Placental epithelial cell (primary cell): ENCODE data around the gene SH3PXD2B. TPM values are rescaled to one million over a fixed set of nuclear protein-coding genes. Genes with fewer than 3 reads are reported as not detected.

ENCODE experiments used
- total RNA-seq: library from RNA; depleted of rRNA; stranded (reverse); fragments of >200 nt; gene quantifications from 2 replicates; pipeline ENCODE4 v1.2.3, GENCODE V29; 2012

Gene SH3PXD2B
- total RNA-seq, result 23.2 and 33.2 TPM in 2 replicates

DNA sequence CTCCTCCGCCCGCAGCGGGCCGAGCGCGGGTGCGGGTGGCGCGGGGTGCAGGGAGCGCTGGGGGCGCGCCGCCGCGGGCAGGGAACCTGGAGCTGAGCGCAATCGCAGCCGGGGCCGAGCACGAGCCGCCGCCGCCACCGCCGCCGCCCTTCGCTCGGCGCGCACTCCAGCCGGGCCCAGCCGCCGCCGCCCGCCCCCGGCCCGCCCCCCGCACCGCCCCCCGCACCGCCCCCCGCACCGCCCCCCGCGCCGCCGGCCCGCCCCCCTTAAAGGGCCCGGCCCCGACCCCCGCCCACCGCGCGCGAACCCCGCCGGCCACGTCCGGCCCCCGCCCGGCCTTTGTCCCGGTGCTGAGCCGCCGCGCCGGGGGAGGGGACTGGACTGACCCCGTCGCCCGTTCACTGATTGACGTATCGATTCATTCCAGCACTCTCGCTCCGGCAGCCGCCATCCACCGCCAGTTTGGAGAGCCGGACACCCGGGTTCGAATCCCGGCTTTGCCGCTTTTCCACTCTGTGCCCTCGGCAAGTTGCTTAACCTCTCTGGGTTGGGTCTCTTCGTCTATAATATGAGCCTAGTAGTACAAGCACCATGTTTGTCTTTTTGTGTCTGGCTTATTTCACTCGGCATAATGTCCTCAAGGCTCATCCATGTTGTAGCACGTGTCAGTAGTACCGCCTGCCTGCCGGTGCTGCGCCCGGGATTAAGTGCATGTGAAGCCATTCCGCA, at the start of gene SH3PXD2B:
Gene SH3PXD2B, minus strand, starts transcription at position 168 of the 729 bp plus-strand sequence. CDS start 173 bp downstream, outside the sequence.

DNA sequence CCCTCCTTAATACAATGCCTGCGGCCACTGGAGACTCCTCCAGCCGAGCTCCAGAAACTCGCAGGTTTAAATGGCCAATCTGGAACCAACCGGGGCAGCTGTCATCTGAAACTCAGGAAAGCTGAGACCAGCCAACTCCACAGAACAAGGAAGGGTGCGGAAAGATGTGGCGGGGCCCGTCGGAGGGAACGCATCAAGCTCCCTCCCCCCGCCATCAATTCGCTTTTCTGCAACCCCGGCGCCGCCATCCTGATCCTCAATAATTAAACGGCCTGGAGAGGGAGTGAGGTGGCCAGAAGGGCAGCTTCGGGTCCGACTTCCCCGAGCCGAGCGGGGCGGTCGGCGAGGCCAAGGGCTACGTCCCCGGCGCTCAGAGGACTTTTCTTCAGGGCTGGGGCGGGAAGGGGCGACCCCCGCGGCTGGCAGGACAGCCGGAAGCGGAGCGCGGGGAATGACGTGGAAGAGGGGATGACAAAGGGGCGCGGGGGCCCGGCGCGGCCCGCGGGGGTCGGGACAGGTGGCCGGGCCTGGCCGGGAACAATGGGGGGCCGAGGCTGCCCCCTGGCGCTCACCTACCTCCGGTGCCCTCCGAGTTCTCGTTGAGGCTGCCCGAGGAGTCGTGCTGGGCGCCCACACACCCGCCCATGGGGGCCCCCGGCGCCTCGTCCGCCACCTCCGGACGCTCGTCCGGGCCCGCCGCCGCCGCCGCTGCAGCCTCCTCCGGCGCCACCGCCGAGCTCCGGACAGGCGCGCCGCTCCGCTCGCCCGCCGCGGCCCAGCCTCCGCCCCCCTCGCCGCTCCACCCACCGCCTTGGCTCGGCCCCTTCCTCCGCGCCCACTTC, 171.1 kb downstream of the SH3PXD2B start, which contains the start of gene UBTD2:
Gene UBTD2, minus strand, starts transcription at position 745 of the 842 bp plus-strand sequence. Its CDS starts 99 bp downstream, at position 646.

Other genes with a start within 250 kb of the SH3PXD2B start
- 33.8 and 50.0 TPM in 2 replicates for gene UBTD2, start 170.8 kb downstream of the SH3PXD2B start, total RNA-seq
- 0.79 and 0.98 TPM in 2 replicates for gene NEURL1B, start 186.7 kb upstream of the SH3PXD2B start, total RNA-seq